GM23338 (cell line): ENCODE data around the gene DENND4A. TPM values are rescaled to one million over a fixed set of nuclear protein-coding genes. Genes with fewer than 3 reads are reported as not detected.

Experiments
- ATAC-seq: fragments of 200-7000 bp; cut with Tn5 transposase; 3 replicates; pipeline ENCODE4 v1.9.1; 2020
- DNase-seq: peaks from one replicate; pipeline ENCODE4 v3.0.0-alpha.2; 2015; ENCODE audit warnings: low spot score
- H2AFZ ChIP-seq: fragments of 200-600 bp; sonication (generic); 2 replicates; pipeline ENCODE4 v1.8.0; 2016; ENCODE audit warnings: antibody characterized with exemption, mild to moderate bottlenecking, moderate library complexity
- H3F3A ChIP-seq: fragments of 200-600 bp; sonication (generic); replicated peaks from 2 replicates; pipeline ENCODE4 v1.8.0; 2017; ENCODE audit warnings: antibody characterized with exemption, mixed run types, low read depth
- H3K27ac ChIP-seq: fragments of 200-600 bp; sonication (generic); 2 replicates; pipeline ENCODE4 v1.6.1; 2016; ENCODE audit warnings: low read depth
- H3K27me3 ChIP-seq: fragments of 200-600 bp; sonication (generic); 2 replicates; pipeline ENCODE4 v1.8.0; 2016; ENCODE audit warnings: mild to moderate bottlenecking, mixed run types, moderate library complexity; ENCODE audit not compliant: insufficient read depth
- H3K36me3 ChIP-seq: fragments of 200-600 bp; sonication (generic); 2 replicates; pipeline ENCODE4 v1.8.0; 2016; ENCODE audit warnings: mild to moderate bottlenecking; ENCODE audit not compliant: insufficient read depth
- H3K4me1 ChIP-seq: fragments of 200-600 bp; sonication (generic); 2 replicates; pipeline ENCODE4 v1.8.0; 2016; ENCODE audit warnings: mild to moderate bottlenecking, moderate library complexity; ENCODE audit not compliant: insufficient read depth
- H3K4me2 ChIP-seq: fragments of 200-600 bp; sonication (generic); 2 replicates; pipeline ENCODE4 v1.7.1; 2017; ENCODE audit warnings: mixed run types
- H3K4me3 ChIP-seq: fragments of 200-600 bp; sonication (generic); 2 replicates; pipeline ENCODE4 v1.6.1; 2016; ENCODE audit warnings: mixed run types
- H3K79me2 ChIP-seq: fragments of 200-600 bp; sonication (generic); replicated peaks from 2 replicates; pipeline ENCODE4 v1.8.0; 2017; ENCODE audit warnings: mild to moderate bottlenecking; ENCODE audit not compliant: insufficient read depth
- H3K9me2 ChIP-seq: fragments of 200-600 bp; sonication (generic); 2 replicates; pipeline ENCODE4 v1.8.0; 2017; ENCODE audit not compliant: insufficient read depth
- H4K20me1 ChIP-seq: fragments of 200-600 bp; sonication (generic); replicated peaks from 2 replicates; pipeline ENCODE4 v1.8.0; 2017; ENCODE audit warnings: mild to moderate bottlenecking; ENCODE audit not compliant: insufficient read depth
- H3K27ac Mint-ChIP-seq: 2 replicates; pipeline ENCODE4 v1.8.0; 2020; ENCODE audit warnings: inconsistent platforms, mild to moderate bottlenecking, moderate library complexity, mixed read lengths
- H3K27me3 Mint-ChIP-seq: 3 replicates; pipeline ENCODE4 v1.8.0; 2022; ENCODE audit warnings: low read depth, mild to moderate bottlenecking, moderate library complexity, mixed read lengths, inconsistent platforms; ENCODE audit not compliant: insufficient read depth, poor library complexity
- H3K36me3 Mint-ChIP-seq: 3 replicates; pipeline ENCODE4 v1.8.0; 2021; ENCODE audit warnings: low read depth, mild to moderate bottlenecking, inconsistent platforms, moderate library complexity, mixed read lengths
- H3K4me1 Mint-ChIP-seq: 3 replicates; pipeline ENCODE4 v1.8.0; 2020; ENCODE audit warnings: mild to moderate bottlenecking, inconsistent platforms, mixed read lengths
- H3K4me3 Mint-ChIP-seq: 3 replicates; pipeline ENCODE4 v1.8.0; 2021; ENCODE audit warnings: moderate library complexity, mild to moderate bottlenecking, inconsistent platforms, mixed read lengths
- H3K9me3 Mint-ChIP-seq: 3 replicates; pipeline ENCODE4 v1.8.0; 2020; ENCODE audit warnings: moderate library complexity, mild to moderate bottlenecking, inconsistent platforms, mixed read lengths
- CREB1 ChIP-seq: fragments of 250-450 bp; sonication (Bioruptor Pico); IDR thresholded peaks from 2 replicates; pipeline ENCODE4 v1.5.0; 2020; ENCODE audit warnings: low read depth, mild to moderate bottlenecking, moderate library complexity
- EZH2phosphoT487 ChIP-seq: fragments of 200-600 bp; sonication (generic); IDR thresholded peaks from one replicate; pipeline ENCODE4 v1.8.1; 2018; ENCODE audit warnings: antibody characterized with exemption; ENCODE audit not compliant: unreplicated experiment
- JUNB ChIP-seq: IDR thresholded peaks from one replicate; pipeline ENCODE4 v1.6.1; 2016; ENCODE audit warnings: antibody characterized with exemption; ENCODE audit not compliant: unreplicated experiment
- NANOG ChIP-seq: IDR thresholded peaks from 2 replicates; pipeline ENCODE4 v1.6.1; 2016; ENCODE audit warnings: antibody characterized with exemption, borderline replicate concordance
- POLR2AphosphoS5 ChIP-seq: IDR thresholded peaks from 2 replicates; pipeline ENCODE4 v1.6.1; 2016; ENCODE audit warnings: antibody characterized with exemption, low read depth
- polyA plus RNA-seq: library from polyadenylated mRNA; unstranded; fragments of >200 nt; fragmentation: Nextera tagmentation; extraction: Ambion mirVana; gene quantifications from 2 replicates; pipeline ENCODE4 v1.2.1, GENCODE V29; 2016
- total RNA-seq: library from RNA; depleted of rRNA; stranded (reverse); fragments of >200 nt; shearing (Covaris generic); gene quantifications from 2 replicates; pipeline ENCODE4 v1.2.3, GENCODE V29; 2014
- TF ChIP-seq, protein P1 (sequence below), 2 experiments: fragments of 200-600 bp in 1 of 2; sonication (generic) in 1 of 2; conservative IDR thresholded peaks; 2 replicates each; pipeline versions ENCODE4 v1.5.1 to v1.6.1; 2016 to 2017; ENCODE audit warnings: antibody characterized with exemption in 2 of 2, low read depth in 2 of 2, mild to moderate bottlenecking in 2 of 2, moderate library complexity in 1 of 2
- TF ChIP-seq, protein P2 (sequence below): IDR thresholded peaks from one replicate; pipeline ENCODE4 v1.6.1; 2018; ENCODE audit warnings: antibody characterized with exemption; ENCODE audit not compliant: unreplicated experiment

The DENND4A gene
- total and polyA plus RNA-seq, 2 experiments from 2014 or later = 3.4 to 9.0 TPM

DNA sequence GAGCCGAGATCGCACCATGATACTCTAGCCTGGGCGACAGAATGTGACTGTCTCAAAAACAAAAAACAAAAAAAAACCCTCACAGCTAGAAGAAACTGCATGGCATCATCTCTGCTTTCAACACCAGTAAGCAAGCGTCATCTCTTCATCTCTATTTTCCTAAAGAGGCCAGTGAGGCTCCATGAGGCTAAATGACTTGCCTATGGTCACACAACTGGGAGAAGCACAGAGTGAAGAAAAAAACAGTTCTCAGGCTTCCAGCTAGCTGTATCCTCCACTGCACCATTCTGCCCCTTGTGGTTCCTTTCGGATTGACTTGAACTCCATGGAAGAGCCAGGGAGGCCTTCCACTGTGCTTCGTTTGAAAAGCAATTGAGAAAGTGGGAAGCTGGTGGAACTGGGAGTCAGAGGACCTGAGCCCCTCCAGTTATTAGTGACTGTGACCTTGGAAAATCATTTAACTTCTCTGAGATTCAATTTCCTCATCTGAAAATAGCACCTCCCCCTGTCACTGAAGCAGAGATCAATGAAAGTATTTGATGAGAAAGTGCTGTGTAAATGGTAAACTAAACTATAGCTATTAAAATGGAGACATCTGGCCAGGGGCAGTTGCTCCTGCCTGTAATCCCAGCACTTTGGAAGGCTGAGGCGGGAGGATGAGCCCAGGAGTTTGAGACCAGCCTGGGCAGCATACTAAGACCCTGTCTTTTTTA, 32.1 kb upstream of the DENND4A start:
- H3K4me3 ChIP-seq = no peak overlapping the region
- Mint-ChIP-seq H3K27me3 (peaks cover 5% of the 10 kb centered on the region), H3K36me3 (no peaks in the 10 kb centered on the region), H3K27ac (no peak overlapping the region; the same call in 1 of the 2 replicates), H3K4me1 (peaks cover 20% of the 10 kb centered on the region; the same call in 2 of the 3 replicates), H3K4me3 (no peak overlapping the region), H3K9me3 (no peaks in the 10 kb centered on the region)
- ATAC-seq = peak; percentile 98
- DNase-seq = peak; percentile 93
- 0 out of 2 replicates have a peak overlapping the region, but pooled peaks have one; percentile 1 for H3K27ac ChIP-seq
- H3F3A ChIP-seq = no peaks in the 10 kb centered on the region
- H4K20me1 ChIP-seq = no peaks in the 10 kb centered on the region
- TF ChIP-seq, protein P1, sequence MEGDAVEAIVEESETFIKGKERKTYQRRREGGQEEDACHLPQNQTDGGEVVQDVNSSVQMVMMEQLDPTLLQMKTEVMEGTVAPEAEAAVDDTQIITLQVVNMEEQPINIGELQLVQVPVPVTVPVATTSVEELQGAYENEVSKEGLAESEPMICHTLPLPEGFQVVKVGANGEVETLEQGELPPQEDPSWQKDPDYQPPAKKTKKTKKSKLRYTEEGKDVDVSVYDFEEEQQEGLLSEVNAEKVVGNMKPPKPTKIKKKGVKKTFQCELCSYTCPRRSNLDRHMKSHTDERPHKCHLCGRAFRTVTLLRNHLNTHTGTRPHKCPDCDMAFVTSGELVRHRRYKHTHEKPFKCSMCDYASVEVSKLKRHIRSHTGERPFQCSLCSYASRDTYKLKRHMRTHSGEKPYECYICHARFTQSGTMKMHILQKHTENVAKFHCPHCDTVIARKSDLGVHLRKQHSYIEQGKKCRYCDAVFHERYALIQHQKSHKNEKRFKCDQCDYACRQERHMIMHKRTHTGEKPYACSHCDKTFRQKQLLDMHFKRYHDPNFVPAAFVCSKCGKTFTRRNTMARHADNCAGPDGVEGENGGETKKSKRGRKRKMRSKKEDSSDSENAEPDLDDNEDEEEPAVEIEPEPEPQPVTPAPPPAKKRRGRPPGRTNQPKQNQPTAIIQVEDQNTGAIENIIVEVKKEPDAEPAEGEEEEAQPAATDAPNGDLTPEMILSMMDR (conservative IDR thresholded peaks at IDR 0.05; ENCODE audit: low read depth in 2 of 2) = peak; percentile 71 to 73
- TF ChIP-seq POLR2AphosphoS5 = no peak
- peak overlapping the region; percentile 49; the same call in 1 of the 2 replicates for H2AFZ ChIP-seq
- no peak overlapping the region for H3K4me2 ChIP-seq
- no peaks in the 10 kb centered on the region for H3K9me2 ChIP-seq
- H3K4me1 ChIP-seq = peaks cover 18% of the 10 kb centered on the region
- no peaks in the 10 kb centered on the region for H3K27me3 ChIP-seq
- H3K36me3 ChIP-seq = no peaks in the 10 kb centered on the region
- no peaks in the 10 kb centered on the region for H3K79me2 ChIP-seq

DNA sequence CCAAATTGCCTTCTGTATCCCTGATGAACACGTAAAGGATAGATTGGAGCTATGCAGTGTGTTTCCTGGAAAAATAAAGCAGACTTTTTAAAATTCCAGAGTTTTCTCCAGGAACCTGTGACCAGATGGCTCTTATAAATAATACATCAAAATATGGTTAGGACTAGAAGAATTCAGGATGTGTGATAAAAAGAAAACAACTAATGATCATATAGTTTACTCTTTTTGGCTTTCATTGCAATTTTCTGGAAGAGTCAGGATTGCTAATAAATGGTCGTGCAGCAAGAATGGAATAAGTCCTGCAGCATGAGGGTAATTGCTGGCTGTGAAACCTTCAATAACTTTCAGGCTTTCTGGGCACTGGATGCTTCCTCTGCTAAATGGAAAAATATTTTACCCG, 30.2 kb upstream of the DENND4A start:
- Mint-ChIP-seq H3K9me3 (no peaks in the 10 kb centered on the region), H3K27ac (no peak overlapping the region), H3K27me3 (peaks cover 3% of the 10 kb centered on the region), H3K4me3 (no peak overlapping the region), H3K36me3 (no peaks in the 10 kb centered on the region), H3K4me1 (peaks cover 15% of the 10 kb centered on the region; the same call in 2 of the 3 replicates)
- H2AFZ ChIP-seq = no peak overlapping the region
- DNase-seq (no peak), ATAC-seq (no peak)
- H3K4me2 ChIP-seq = no peak overlapping the region
- H3K4me3 ChIP-seq = no peak overlapping the region
- H3K36me3 ChIP-seq = no peaks in the 10 kb centered on the region
- H3K9me2 ChIP-seq = no peaks in the 10 kb centered on the region
- no peaks in the 10 kb centered on the region for H3F3A ChIP-seq
- H4K20me1 ChIP-seq = no peaks in the 10 kb centered on the region
- peaks cover 15% of the 10 kb centered on the region for H3K4me1 ChIP-seq
- no peak overlapping the region for H3K27ac ChIP-seq
- H3K27me3 ChIP-seq = no peaks in the 10 kb centered on the region
- no peaks in the 10 kb centered on the region for H3K79me2 ChIP-seq
- no peak for TF ChIP-seq NANOG
- no peak for TF ChIP-seq EZH2phosphoT487
- TF ChIP-seq JUNB = no peak
- no peak for TF ChIP-seq POLR2AphosphoS5
- TF ChIP-seq CREB1 (CRISPR knock-in tag) = no peak
- TF ChIP-seq, protein P2, sequence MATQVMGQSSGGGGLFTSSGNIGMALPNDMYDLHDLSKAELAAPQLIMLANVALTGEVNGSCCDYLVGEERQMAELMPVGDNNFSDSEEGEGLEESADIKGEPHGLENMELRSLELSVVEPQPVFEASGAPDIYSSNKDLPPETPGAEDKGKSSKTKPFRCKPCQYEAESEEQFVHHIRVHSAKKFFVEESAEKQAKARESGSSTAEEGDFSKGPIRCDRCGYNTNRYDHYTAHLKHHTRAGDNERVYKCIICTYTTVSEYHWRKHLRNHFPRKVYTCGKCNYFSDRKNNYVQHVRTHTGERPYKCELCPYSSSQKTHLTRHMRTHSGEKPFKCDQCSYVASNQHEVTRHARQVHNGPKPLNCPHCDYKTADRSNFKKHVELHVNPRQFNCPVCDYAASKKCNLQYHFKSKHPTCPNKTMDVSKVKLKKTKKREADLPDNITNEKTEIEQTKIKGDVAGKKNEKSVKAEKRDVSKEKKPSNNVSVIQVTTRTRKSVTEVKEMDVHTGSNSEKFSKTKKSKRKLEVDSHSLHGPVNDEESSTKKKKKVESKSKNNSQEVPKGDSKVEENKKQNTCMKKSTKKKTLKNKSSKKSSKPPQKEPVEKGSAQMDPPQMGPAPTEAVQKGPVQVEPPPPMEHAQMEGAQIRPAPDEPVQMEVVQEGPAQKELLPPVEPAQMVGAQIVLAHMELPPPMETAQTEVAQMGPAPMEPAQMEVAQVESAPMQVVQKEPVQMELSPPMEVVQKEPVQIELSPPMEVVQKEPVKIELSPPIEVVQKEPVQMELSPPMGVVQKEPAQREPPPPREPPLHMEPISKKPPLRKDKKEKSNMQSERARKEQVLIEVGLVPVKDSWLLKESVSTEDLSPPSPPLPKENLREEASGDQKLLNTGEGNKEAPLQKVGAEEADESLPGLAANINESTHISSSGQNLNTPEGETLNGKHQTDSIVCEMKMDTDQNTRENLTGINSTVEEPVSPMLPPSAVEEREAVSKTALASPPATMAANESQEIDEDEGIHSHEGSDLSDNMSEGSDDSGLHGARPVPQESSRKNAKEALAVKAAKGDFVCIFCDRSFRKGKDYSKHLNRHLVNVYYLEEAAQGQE = no peak
- TF ChIP-seq, protein P1 (conservative IDR thresholded peaks at IDR 0.05; ENCODE audit: low read depth in 2 of 2) = no peak
